ENCODE results near the gene FLT3LG. TPM values are rescaled to one million over a fixed set of nuclear protein-coding genes. Genes with fewer than 3 reads are reported as not detected.
"Not testable (repeated sequence)": the region's sequence is repeated elsewhere in the genome, so short reads cannot be mapped to it uniquely, and the experiment has no call there.

The FLT3LG gene
- total RNA-seq, 2 experiments from 2014 or later = 57.7 to 61.2 TPM

- peak overlapping the region; percentile 35 for H3K4me3 Mint-ChIP-seq
- H3K4me1 Mint-ChIP-seq (ENCODE audit: low read depth) = peaks cover 41% of the 10 kb centered on the region
- ATAC-seq (peak; percentile 70), DNase-seq (peak; percentile 94)
- no peaks in the 10 kb centered on the region for H3K27me3 Mint-ChIP-seq
- H3K36me3 Mint-ChIP-seq (ENCODE audit: low read depth) = peaks cover 6% of the 10 kb centered on the region
- ChIA-PET POLR2A (interaction anchor here (0.8 to 6.3 kb wide), 9 partner anchors 16 to 127 kb away, joined by 3 to 63 read pairs (median 3); partner anchors contain the start of genes ALDH16A1, RPL13A and RPS11), CTCF (interaction anchor here (0.6 to 5.3 kb wide), 18 partner anchors 12 to 529 kb away, joined by 3 to 27 read pairs (median 4); partner anchors contain the start of genes ALDH16A1 and PIH1D1)
- peak overlapping the region; percentile 88 for H3K27ac Mint-ChIP-seq
- H3K9me3 Mint-ChIP-seq = no peaks in the 10 kb centered on the region
- TF ChIP-seq CTCF (IDR thresholded peaks at IDR 0.05) = peak; percentile 72
- intact Hi-C loops (cut with micrococcal nuclease) = no loop called here
These were observed 4.0 kb upstream of the FLT3LG start for GRCh38 chr19:49469828-49470614.

GRCh38 chr19:49470615-49470978 lies 3.4 kb upstream of the FLT3LG start:
- H3K36me3 Mint-ChIP-seq (ENCODE audit: low read depth) = peaks cover 6% of the 10 kb centered on the region
- TF ChIP-seq CTCF (IDR thresholded peaks at IDR 0.05) = no peak
- H3K4me3 Mint-ChIP-seq = peak overlapping the region; percentile 35
- peaks cover 41% of the 10 kb centered on the region for H3K4me1 Mint-ChIP-seq (ENCODE audit: low read depth)
- no peaks in the 10 kb centered on the region for H3K27me3 Mint-ChIP-seq
- peak overlapping the region; percentile 88 for H3K27ac Mint-ChIP-seq
- ChIA-PET CTCF (interaction anchor here (0.6 to 5.3 kb wide), 16 partner anchors 15 to 530 kb away, joined by 3 to 27 read pairs (median 4); partner anchors contain the start of genes ALDH16A1 and PIH1D1), POLR2A (interaction anchor here (0.8 to 6.3 kb wide), 7 partner anchors 15 to 79 kb away, joined by 3 to 63 read pairs (median 3); partner anchors contain the start of genes ALDH16A1 and RPL13A)
- H3K9me3 Mint-ChIP-seq = no peaks in the 10 kb centered on the region
- DNase-seq (no peak), ATAC-seq (no peak)
- intact Hi-C loops (cut with micrococcal nuclease) = no loop called here

DNA sequence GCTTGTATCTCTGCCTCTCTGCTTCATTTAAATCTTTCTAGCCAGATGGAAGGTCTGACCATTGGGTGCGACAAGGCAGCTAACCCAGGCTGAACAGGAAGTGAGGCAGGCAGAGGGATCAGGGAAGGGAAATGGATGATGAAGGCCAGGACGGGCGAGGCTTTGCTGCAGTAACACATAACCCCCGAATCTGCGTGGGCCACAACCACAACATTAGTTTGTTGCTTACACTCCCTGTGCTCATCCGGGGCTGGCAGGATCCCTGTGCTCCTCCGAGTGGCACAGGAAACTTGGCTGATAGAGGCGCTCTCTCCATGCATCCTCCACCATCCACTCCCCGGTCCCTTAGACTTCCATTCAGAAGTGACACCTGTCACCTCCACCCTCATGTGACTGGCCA lies 1.1 kb upstream of the FLT3LG start:
- Mint-ChIP-seq H3K9me3 (no peaks in the 10 kb centered on the region), H3K27me3 (no peaks in the 10 kb centered on the region), H3K36me3 (ENCODE audit: low read depth) (peaks cover 17% of the 10 kb centered on the region), H3K27ac (peak overlapping the region; percentile 92), H3K4me3 (peak overlapping the region; percentile 89), H3K4me1 (ENCODE audit: low read depth) (peaks cover 50% of the 10 kb centered on the region)
- DNase-seq = peak; percentile 48
- ChIA-PET CTCF (interaction anchor here (0.9 to 5.3 kb wide), 16 partner anchors 10 to 247 kb away, joined by 3 to 33 read pairs (median 6); partner anchors contain the start of genes ALDH16A1, PIH1D1 and RCN3), POLR2A (interaction anchor here (0.7 to 6.3 kb wide), 10 partner anchors 12 to 84 kb away, joined by 3 to 63 read pairs (median 5); partner anchors contain the start of genes ALDH16A1, PIH1D1 and RPL13A)
- intact Hi-C loops (cut with micrococcal nuclease) = no loop called here
- no peak for TF ChIP-seq CTCF (IDR thresholded peaks at IDR 0.05)
- ATAC-seq = no peak

DNA sequence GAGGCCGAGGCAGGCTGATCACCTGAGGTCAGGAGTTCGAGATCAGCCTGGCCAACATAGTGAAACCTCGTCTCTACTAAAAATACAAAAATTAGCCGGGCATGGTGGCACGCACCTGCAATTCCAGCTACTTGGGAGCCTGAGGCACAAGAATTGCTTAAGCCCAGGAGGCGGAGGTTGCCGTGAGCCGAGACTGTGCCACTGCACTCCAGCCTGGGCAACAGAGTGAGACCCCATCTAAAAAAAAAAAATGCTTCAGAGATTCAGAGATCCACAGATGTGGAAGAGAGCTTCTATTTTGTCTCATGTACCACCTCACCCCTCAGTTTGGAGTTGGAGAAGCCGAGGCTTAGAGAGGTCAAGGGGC lies 531 bp upstream of the FLT3LG start:
- peak; percentile 48 for DNase-seq
- H3K9me3 Mint-ChIP-seq; H3K27me3 Mint-ChIP-seq; ATAC-seq; intact Hi-C loops (cut with micrococcal nuclease): not testable (repeated sequence)
- peaks cover 19% of the 10 kb centered on the region for H3K36me3 Mint-ChIP-seq (ENCODE audit: low read depth)
- CTCF ChIA-PET = interaction anchor here (0.7 to 5.3 kb wide), 16 partner anchors 10 to 248 kb away, joined by 3 to 33 read pairs (median 6); partner anchors contain the start of genes ALDH16A1, PIH1D1 and RCN3
- H3K27ac Mint-ChIP-seq = peak overlapping the region; percentile 92
- H3K4me3 Mint-ChIP-seq = peak overlapping the region; percentile 89
- peaks cover 48% of the 10 kb centered on the region for H3K4me1 Mint-ChIP-seq (ENCODE audit: low read depth)
- POLR2A ChIA-PET = interaction anchor here (0.7 to 6.3 kb wide), 9 partner anchors 11 to 84 kb away, joined by 3 to 63 read pairs (median 5); partner anchors contain the start of genes ALDH16A1, PIH1D1 and RPL13A

- ChIA-PET CTCF (interaction anchor here (1.0 to 5.3 kb wide), 6 partner anchors 21 to 173 kb away, joined by 3 to 33 read pairs (median 12); partner anchors contain the start of genes ALDH16A1, PIH1D1 and RPS11), POLR2A (interaction anchor here (0.6 to 6.3 kb wide), 7 partner anchors 14 to 77 kb away, joined by 3 to 76 read pairs (median 5); partner anchors contain the start of gene RPL13A)
- Mint-ChIP-seq H3K4me3 (peak overlapping the region; percentile 89), H3K27ac (peak overlapping the region; percentile 92), H3K27me3 (no peaks in the 10 kb centered on the region), H3K36me3 (ENCODE audit: low read depth) (peaks cover 16% of the 10 kb centered on the region), H3K4me1 (ENCODE audit: low read depth) (peaks cover 43% of the 10 kb centered on the region), H3K9me3 (no peaks in the 10 kb centered on the region)
- intact Hi-C loops (cut with micrococcal nuclease) = no loop called here
- ATAC-seq = no peak
- TF ChIP-seq CTCF (IDR thresholded peaks at IDR 0.05) = no peak
- DNase-seq = no peak
These were observed 518 bp downstream of the FLT3LG start for GRCh38 chr19:49474542-49474924.

All from activated CD8-positive, alpha-beta T cell treated with anti-CD3 and anti-CD28 coated beads for 36 hours (primary cell).